ENCODE results near the gene GAST.

DNA sequence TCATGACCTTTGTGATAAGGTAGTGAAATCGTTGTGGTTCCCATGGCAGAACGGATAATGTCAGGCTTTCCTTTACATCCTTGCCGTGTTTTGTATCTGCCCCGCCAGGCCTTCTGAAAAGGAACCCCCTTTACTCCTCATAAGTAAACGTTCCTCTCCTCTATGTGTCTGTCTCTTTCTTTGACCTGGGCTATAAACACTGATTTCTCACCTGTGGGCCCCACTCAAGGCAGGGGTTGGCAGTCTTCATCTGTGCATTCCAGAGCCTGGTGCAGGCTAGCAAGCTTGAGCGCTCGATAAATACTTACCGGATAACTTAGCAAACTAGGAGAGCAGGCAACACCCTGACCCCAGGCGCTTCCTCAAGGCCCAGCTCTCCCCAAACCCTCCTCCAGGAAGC is 29.6 kb downstream of the GAST start:
- TF ChIP-seq, protein P1, sequence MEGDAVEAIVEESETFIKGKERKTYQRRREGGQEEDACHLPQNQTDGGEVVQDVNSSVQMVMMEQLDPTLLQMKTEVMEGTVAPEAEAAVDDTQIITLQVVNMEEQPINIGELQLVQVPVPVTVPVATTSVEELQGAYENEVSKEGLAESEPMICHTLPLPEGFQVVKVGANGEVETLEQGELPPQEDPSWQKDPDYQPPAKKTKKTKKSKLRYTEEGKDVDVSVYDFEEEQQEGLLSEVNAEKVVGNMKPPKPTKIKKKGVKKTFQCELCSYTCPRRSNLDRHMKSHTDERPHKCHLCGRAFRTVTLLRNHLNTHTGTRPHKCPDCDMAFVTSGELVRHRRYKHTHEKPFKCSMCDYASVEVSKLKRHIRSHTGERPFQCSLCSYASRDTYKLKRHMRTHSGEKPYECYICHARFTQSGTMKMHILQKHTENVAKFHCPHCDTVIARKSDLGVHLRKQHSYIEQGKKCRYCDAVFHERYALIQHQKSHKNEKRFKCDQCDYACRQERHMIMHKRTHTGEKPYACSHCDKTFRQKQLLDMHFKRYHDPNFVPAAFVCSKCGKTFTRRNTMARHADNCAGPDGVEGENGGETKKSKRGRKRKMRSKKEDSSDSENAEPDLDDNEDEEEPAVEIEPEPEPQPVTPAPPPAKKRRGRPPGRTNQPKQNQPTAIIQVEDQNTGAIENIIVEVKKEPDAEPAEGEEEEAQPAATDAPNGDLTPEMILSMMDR (IDR thresholded peaks at IDR 0.05), result no peak
- no peak for TF ChIP-seq POLR2A (IDR thresholded peaks at IDR 0.05)
